Colonic mucosa (tissue), 4 donors: ENCODE measurements around the gene BANF1. TPM values are rescaled to one million over a fixed set of nuclear protein-coding genes. Genes with fewer than 3 reads are reported as not detected.

ENCODE experiments used
- DNase-seq: peaks from one replicate; pipeline ENCODE4 v3.0.0-alpha.2; 2020
- H3K27ac ChIP-seq: fragments of 200-600 bp; one replicate; pipeline ENCODE4 v1.8.0; 2021
- H3K27me3 ChIP-seq: fragments of 200-600 bp; one replicate; pipeline ENCODE4 v1.8.0; 2021
- H3K36me3 ChIP-seq: fragments of 200-600 bp; one replicate; pipeline ENCODE4 v1.8.0; 2021
- H3K4me1 ChIP-seq: fragments of 200-600 bp; one replicate; pipeline ENCODE4 v1.8.0; 2021; ENCODE audit warnings: mild to moderate bottlenecking
- H3K4me3 ChIP-seq: fragments of 200-600 bp; one replicate; pipeline ENCODE4 v1.8.0; 2021
- H3K9ac ChIP-seq, 2 donors: one replicate each; pipeline ENCODE4 v1.7.0; 2013; ENCODE audit warnings: control low read depth in 2 of 2, low read depth in 2 of 2, low read length in 2 of 2
- H3K9me3 ChIP-seq: fragments of 200-600 bp; one replicate; pipeline ENCODE4 v1.8.0; 2021
- intact Hi-C: fragments of 100-400 bp; cut with DNase I; formaldehyde crosslinking; loops from one replicate; pipeline ENCODE4 v1.14.1; 2022
- total RNA-seq, 2 donors: library from RNA; stranded (reverse); fragmentation: NEBNext Ultra II Directional in 1 of 2; extraction: Animal tissue kit (Norgen Biotek cat#: 25700) in 1 of 2; gene quantifications; one replicate each; pipeline ENCODE4 v1.2.1, GENCODE V29; 2021
- TF ChIP-seq, protein P1 (sequence below): fragments of 200-600 bp; IDR thresholded peaks from one replicate; pipeline ENCODE4 v1.8.0; 2022; ENCODE audit warnings: antibody characterized with exemption, mild to moderate bottlenecking
- donor health status: healthy.
- donor health status: DM: no; HTN: no; CAD: no.
- donor health status: DM: no; HTN: no; CAD: no.

BANF1 gene
- total RNA-seq, 2 donors from 2014 or later = 128 to 231 TPM

DNA sequence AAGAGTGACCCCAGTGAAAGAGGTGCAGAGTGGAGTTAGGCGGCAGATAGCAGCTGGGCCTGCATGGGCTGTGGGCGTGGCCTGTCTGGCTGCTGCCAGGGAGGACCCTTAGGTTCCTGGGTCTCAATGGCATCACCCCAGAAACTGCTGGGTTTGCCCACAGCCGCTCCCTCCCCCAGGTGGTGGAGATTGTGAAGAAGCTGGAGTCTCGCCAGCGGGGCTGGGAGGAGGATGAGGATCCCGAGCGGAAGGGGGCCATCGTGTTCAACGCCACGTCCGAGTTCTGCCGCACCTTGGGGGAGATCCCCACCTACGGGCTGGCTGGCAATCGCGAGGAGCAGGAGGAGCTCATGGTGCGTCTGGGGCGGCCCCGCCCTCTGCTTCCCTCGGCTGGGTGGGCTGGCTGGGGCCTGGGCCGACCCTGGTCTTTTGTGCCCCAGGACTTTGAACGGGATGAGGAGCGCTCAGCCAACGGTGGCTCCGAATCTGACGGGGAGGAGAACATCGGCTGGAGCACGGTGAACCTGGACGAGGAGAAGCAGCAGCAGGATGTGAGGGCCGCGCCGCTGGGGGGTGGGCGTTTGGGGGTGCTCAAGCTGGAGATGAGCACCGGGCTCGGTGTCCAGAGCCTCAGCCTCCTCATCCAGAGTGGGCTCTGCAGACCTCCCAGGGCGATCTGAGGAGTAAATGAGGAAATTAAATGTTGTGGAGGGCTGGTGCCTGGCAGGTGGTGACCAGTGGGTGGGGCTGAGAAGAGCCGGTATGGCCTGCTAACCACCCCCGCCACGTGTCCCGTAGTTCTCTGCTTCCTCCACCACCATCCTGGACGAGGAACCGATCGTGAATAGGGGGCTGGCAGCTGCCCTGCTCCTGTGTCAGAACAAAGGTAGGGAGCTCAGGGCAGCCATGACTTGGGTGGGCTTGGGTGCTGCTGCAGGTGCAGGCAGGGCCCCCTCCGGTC lies 25.8 kb upstream of the BANF1 start:
- Histone ChIP-seq H3K4me1 (no peaks in the 10 kb centered on the region), H3K27me3 (no peaks in the 10 kb centered on the region), H3K4me3 (no peak overlapping the region), H3K9me3 (no peaks in the 10 kb centered on the region), H3K36me3 (peaks cover 13% of the 10 kb centered on the region), H3K9ac (no peak overlapping the region), H3K27ac (no peak overlapping the region)
- DNase-seq = no peak
- TF ChIP-seq, protein P1, sequence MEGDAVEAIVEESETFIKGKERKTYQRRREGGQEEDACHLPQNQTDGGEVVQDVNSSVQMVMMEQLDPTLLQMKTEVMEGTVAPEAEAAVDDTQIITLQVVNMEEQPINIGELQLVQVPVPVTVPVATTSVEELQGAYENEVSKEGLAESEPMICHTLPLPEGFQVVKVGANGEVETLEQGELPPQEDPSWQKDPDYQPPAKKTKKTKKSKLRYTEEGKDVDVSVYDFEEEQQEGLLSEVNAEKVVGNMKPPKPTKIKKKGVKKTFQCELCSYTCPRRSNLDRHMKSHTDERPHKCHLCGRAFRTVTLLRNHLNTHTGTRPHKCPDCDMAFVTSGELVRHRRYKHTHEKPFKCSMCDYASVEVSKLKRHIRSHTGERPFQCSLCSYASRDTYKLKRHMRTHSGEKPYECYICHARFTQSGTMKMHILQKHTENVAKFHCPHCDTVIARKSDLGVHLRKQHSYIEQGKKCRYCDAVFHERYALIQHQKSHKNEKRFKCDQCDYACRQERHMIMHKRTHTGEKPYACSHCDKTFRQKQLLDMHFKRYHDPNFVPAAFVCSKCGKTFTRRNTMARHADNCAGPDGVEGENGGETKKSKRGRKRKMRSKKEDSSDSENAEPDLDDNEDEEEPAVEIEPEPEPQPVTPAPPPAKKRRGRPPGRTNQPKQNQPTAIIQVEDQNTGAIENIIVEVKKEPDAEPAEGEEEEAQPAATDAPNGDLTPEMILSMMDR = no peak
- intact Hi-C loops = no loop called here

- TF ChIP-seq, protein P1 = no peak
- H3K27ac ChIP-seq = no peak overlapping the region
- peaks cover 13% of the 10 kb centered on the region for H3K36me3 ChIP-seq
- no peak overlapping the region for H3K4me3 ChIP-seq
- H3K9me3 ChIP-seq = no peaks in the 10 kb centered on the region
- no peaks in the 10 kb centered on the region for H3K27me3 ChIP-seq
- H3K4me1 ChIP-seq = no peaks in the 10 kb centered on the region
- DNase-seq = no peak
- H3K9ac ChIP-seq = no peak overlapping the region
- intact Hi-C loops = no loop called here
These were observed 24.5 kb upstream of the BANF1 start for GRCh38 chr11:65977621-65978390.

GRCh38 chr11:65978391-65979238 lies 23.7 kb upstream of the BANF1 start:
- Histone ChIP-seq H3K27me3 (no peaks in the 10 kb centered on the region), H3K9ac (no peak overlapping the region), H3K27ac (no peak overlapping the region), H3K9me3 (no peaks in the 10 kb centered on the region), H3K36me3 (peaks cover 13% of the 10 kb centered on the region), H3K4me3 (no peak overlapping the region), H3K4me1 (no peaks in the 10 kb centered on the region)
- TF ChIP-seq, protein P1 = no peak
- intact Hi-C loops = no loop called here
- DNase-seq = no peak

DNA sequence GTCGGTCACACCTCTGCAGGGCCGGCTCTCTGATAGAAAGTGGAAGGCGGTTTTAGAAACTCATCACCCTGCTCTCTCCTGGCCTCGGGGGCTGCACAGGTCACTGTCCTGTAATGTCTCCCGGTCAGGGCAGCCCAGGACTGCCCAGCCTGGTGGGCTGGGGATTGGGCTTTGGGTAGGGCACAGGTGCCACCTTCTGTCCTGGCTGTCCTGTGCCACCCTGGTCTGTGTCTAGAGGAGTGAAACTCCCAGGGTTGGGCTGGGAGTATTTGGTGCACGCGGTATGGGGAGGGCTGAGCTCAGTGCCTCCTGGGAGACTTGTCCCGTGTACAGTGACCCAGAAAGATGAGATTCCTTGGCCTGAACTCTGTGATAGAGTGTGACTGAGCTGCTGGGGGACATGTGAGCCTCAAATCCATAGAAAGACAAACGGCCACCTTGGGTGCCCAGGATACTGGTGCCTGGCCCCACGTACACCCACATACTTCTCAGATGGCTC lies 23.0 kb upstream of the BANF1 start:
- Histone ChIP-seq H3K27ac (no peak overlapping the region), H3K9ac (no peak overlapping the region), H3K27me3 (no peaks in the 10 kb centered on the region), H3K9me3 (no peaks in the 10 kb centered on the region), H3K36me3 (peaks cover 13% of the 10 kb centered on the region), H3K4me1 (no peaks in the 10 kb centered on the region), H3K4me3 (no peak overlapping the region)
- TF ChIP-seq, protein P1 = no peak
- intact Hi-C loops = no loop called here
- DNase-seq = no peak
